Testis (tissue), 3 donors: ENCODE results near the gene USP44. TPM values are rescaled to one million over a fixed set of nuclear protein-coding genes. Genes with fewer than 3 reads are reported as not detected.
A peak's percentile ranks its signal among the peaks of the same experiment; 100 is the strongest.

Experiments used
- DNase-seq: peaks from one replicate; pipeline ENCODE4 v3.0.0-alpha.2; 2019
- H3K27ac ChIP-seq, 2 donors: fragments of 200-600 bp; sonication (generic); one replicate each; pipeline ENCODE4 v1.5.1; 2019
- H3K27me3 ChIP-seq: fragments of 200-600 bp; sonication (generic); one replicate; pipeline ENCODE4 v1.5.1; 2019
- H3K36me3 ChIP-seq: fragments of 200-600 bp; sonication (generic); one replicate; pipeline ENCODE4 v1.5.1; 2017; ENCODE audit warnings: low read depth; ENCODE audit errors: missing control alignments
- H3K4me1 ChIP-seq: fragments of 200-600 bp; sonication (generic); one replicate; pipeline ENCODE4 v1.5.1; 2019
- H3K4me3 ChIP-seq, 2 donors: fragments of 200-600 bp; sonication (generic); one replicate each; pipeline ENCODE4 v1.5.1; 2017 to 2019
- H3K9me3 ChIP-seq: fragments of 200-600 bp; sonication (generic); one replicate; pipeline ENCODE4 v1.5.1; 2017
- CTCF ChIP-seq, 3 experiments: fragments of 450-650 bp in 2 of 3; fragments of 200-600 bp in 1 of 3; sonication (generic) in 1 of 3; IDR thresholded peaks; one replicate each; pipeline ENCODE4 v1.5.1; 2016 to 2019; ENCODE audit warnings: antibody characterized with exemption in 3 of 3, mild to moderate bottlenecking in 2 of 3, moderate library complexity in 1 of 3
- POLR2A ChIP-seq: fragments of 450-650 bp; IDR thresholded peaks from one replicate; pipeline ENCODE4 v1.6.1; 2017; ENCODE audit warnings: antibody characterized with exemption, mild to moderate bottlenecking, moderate library complexity
- WGBS, 2 donors: methylation state at CpG; one replicate each; pipeline ENCODE4 v1.1.5; 2018; 5-methylcytosine and 5-hydroxymethylcytosine counted together
- intact Hi-C: fragments of 100-400 bp; cut with DNase I; formaldehyde crosslinking; loops from one replicate; pipeline ENCODE4 v1.15.1; 2023; ENCODE audit warnings: low total_unique reads
- polyA plus RNA-seq: library from polyadenylated mRNA; stranded (reverse); fragments of 350-450 nt; fragmentation: Illumina TruSeq; extraction: RNeasy Lipid Tissue Mini Kit (QIAGEN cat#74804); gene quantifications from one replicate; pipeline ENCODE4 v1.2.3, GENCODE V29; 2014; ENCODE audit warnings: low read depth, low replicate concordance; ENCODE audit not compliant: insufficient read depth
- total RNA-seq, 2 donors: library from RNA; depleted of rRNA; stranded (reverse); fragments of >200 nt; gene quantifications; one replicate each; pipeline ENCODE4 v1.2.3, GENCODE V29; 2016

Gene USP44
- total and polyA plus RNA-seq, 3 donors from 2014 or later: 14.2 to 52.9 (median 22.4) TPM

GRCh38 chr12:95481072-95481471 lies 70.2 kb downstream of the USP44 start:
- no peak for DNase-seq
- no peaks in the 10 kb centered on the region for H3K27me3 ChIP-seq
- no peaks in the 10 kb centered on the region for H3K36me3 ChIP-seq
- no peaks in the 10 kb centered on the region for H3K9me3 ChIP-seq
- H3K27ac ChIP-seq: no peak overlapping the region
- TF ChIP-seq POLR2A (no peak), CTCF (IDR thresholded peaks at IDR 0.05) (no peak)
- 75 to 88% methylated on average over 3 of the region's 3 CpGs for WGBS, 2 donors
- peaks cover 5% of the 10 kb centered on the region for H3K4me1 ChIP-seq
- intact Hi-C loops: no loop called here
- no peak overlapping the region for H3K4me3 ChIP-seq

- Histone ChIP-seq H3K27ac (no peak overlapping the region), H3K4me1 (peaks cover 13% of the 10 kb centered on the region), H3K4me3 (no peak overlapping the region), H3K9me3 (no peaks in the 10 kb centered on the region), H3K27me3 (no peaks in the 10 kb centered on the region), H3K36me3 (no peaks in the 10 kb centered on the region)
- DNase-seq: no peak
- 87 to 88% methylated on average over 2 of the region's 2 CpGs for WGBS, 2 donors
- intact Hi-C loops: no loop called here
- TF ChIP-seq CTCF (IDR thresholded peaks at IDR 0.05) (no peak), POLR2A (no peak)
Observed at GRCh38 chr12:95480230-95480629, 71.0 kb downstream of the USP44 start.

GRCh38 chr12:95474660-95474958 lies 76.7 kb downstream of the USP44 start:
- H3K36me3 ChIP-seq: no peaks in the 10 kb centered on the region
- peak overlapping the region; percentile 75 to 91 for H3K27ac ChIP-seq
- intact Hi-C loops: no loop called here
- H3K4me1 ChIP-seq: peaks cover 10% of the 10 kb centered on the region
- H3K9me3 ChIP-seq: no peaks in the 10 kb centered on the region
- no peak for TF ChIP-seq POLR2A
- no peak for TF ChIP-seq CTCF (IDR thresholded peaks at IDR 0.05)
- no peak for DNase-seq
- no peaks in the 10 kb centered on the region for H3K27me3 ChIP-seq
- 0% methylated on average over 11 to 16 of the region's 16 CpGs for WGBS, 2 donors
- peak overlapping the region; percentile 70 to 86 for H3K4me3 ChIP-seq

- peak; percentile 98 for DNase-seq
- Histone ChIP-seq H3K9me3 (no peaks in the 10 kb centered on the region), H3K4me1 (peaks cover 10% of the 10 kb centered on the region), H3K4me3 (peak within 1 kb of the TSS; percentile 70 to 86), H3K27me3 (no peaks in the 10 kb centered on the region), H3K27ac (peak within 1 kb of the TSS; percentile 75 to 91), H3K36me3 (no peaks in the 10 kb centered on the region)
- TF ChIP-seq POLR2A (peak; percentile 69), CTCF (IDR thresholded peaks at IDR 0.05) (no peak)
- intact Hi-C loops: no loop called here
- WGBS, 2 donors: 0 to 1% methylated on average over 37 to 47 of the region's 49 CpGs
Observed at GRCh38 chr12:95473884-95474659, 77.2 kb downstream of the USP44 start, which contains the start of gene METAP2. METAP2 (plus strand) TSS chr12:95474152; CDS start chr12:95474180, 28 bp downstream.
